GM19455 (cell line): ENCODE data around the gene TPPP2.

Source experiments
- ATAC-seq: cut with Tn5 transposase; IDR thresholded peaks from one replicate; pipeline ENCODE4 v1.9.1; 2021; ENCODE audit not compliant: unreplicated experiment

Gene TPPP2

GRCh38 chr14:21016413-21017190, 13.4 kb upstream of the TPPP2 start:
- ATAC-seq = no peak

GRCh38 chr14:21017528-21018245, 12.3 kb upstream of the TPPP2 start:
- no peak for ATAC-seq

GRCh38 chr14:21018286-21018685, 11.7 kb upstream of the TPPP2 start:
- no peak for ATAC-seq

GRCh38 chr14:21018781-21019180, 11.2 kb upstream of the TPPP2 start:
- no peak for ATAC-seq

GRCh38 chr14:21019366-21019765, 10.7 kb upstream of the TPPP2 start:
- ATAC-seq = no peak

GRCh38 chr14:21020977-21021545, 9.0 kb upstream of the TPPP2 start:
- no peak for ATAC-seq

GRCh38 chr14:21022686-21023085, 7.3 kb upstream of the TPPP2 start:
- ATAC-seq = no peak

- no peak for ATAC-seq
These were observed 6.8 kb upstream of the TPPP2 start for GRCh38 chr14:21023174-21023573.

- no peak for ATAC-seq
These were observed 6.0 kb upstream of the TPPP2 start for GRCh38 chr14:21023817-21024584.

- no peak for ATAC-seq
These were observed 5.2 kb upstream of the TPPP2 start, which contains the start of gene NDRG2 for GRCh38 chr14:21024585-21025370. NDRG2 (minus strand) TSS chr14:21025061; CDS start chr14:21023315, 1,746 bp downstream.

GRCh38 chr14:21025371-21026273, 4.4 kb upstream of the TPPP2 start:
- ATAC-seq = no peak

- ATAC-seq = no peak
These were observed 3.6 kb upstream of the TPPP2 start for GRCh38 chr14:21026274-21026987.

GRCh38 chr14:21026988-21027315, 3.1 kb upstream of the TPPP2 start:
- no peak for ATAC-seq

GRCh38 chr14:21030531-21030930, 514 bp downstream of the TPPP2 start:
- no peak for ATAC-seq

- ATAC-seq = no peak
These were observed 2.5 kb downstream of the TPPP2 start for GRCh38 chr14:21032326-21033132.

- ATAC-seq = no peak
These were observed 3.2 kb downstream of the TPPP2 start for GRCh38 chr14:21033133-21033698.

- no peak for ATAC-seq
These were observed 4.7 kb downstream of the TPPP2 start, which contains the start of gene RNASE13 for GRCh38 chr14:21034707-21035106. RNASE13 (minus strand) TSS chr14:21034807; CDS start chr14:21034288, 519 bp downstream.

- no peak for ATAC-seq
These were observed 6.7 kb downstream of the TPPP2 start for GRCh38 chr14:21036751-21037150.
